CD4-positive, alpha-beta T cell (primary cell): ENCODE data around the gene POU2F3. TPM values are rescaled to one million over a fixed set of nuclear protein-coding genes. Genes with fewer than 3 reads are reported as not detected.

Source experiments
- ATAC-seq: fragments of 200-7000 bp; cut with Tn5 transposase; one replicate; pipeline ENCODE4 v1.10.0; 2022; ENCODE audit warnings: mild to moderate bottlenecking; ENCODE audit not compliant: poor library complexity
- CTCF ChIA-PET: fragments of 350-600 bp; sonication (Branson Sonifier 250); formaldehyde crosslinking; loops from one replicate; lab custom pipeline; 2021; ENCODE audit warnings: antibody characterized with exemption, inconsistent platforms; lab: Charles Lee
- POLR2A ChIA-PET: fragments of 350-600 bp; sonication (Branson Sonifier 250); formaldehyde crosslinking; loops from one replicate; lab custom pipeline; 2021; ENCODE audit warnings: antibody characterized with exemption, inconsistent platforms; lab: Charles Lee
- DNase-seq, 14 experiments: peaks; one replicate each; pipeline ENCODE4 v3.0.0-alpha.2; 2013 to 2020; ENCODE audit warnings: mixed read lengths in 2 of 14
- H3K27ac ChIP-seq, 2 donors: one replicate each; pipeline versions ENCODE4 v1.5.1 to v1.7.0; 2013; ENCODE audit warnings: low read length in 2 of 2, low read depth in 1 of 2, mild to moderate bottlenecking in 1 of 2
- H3K27me3 ChIP-seq, 2 experiments: 1 replicate in 1 of 2; 2 replicates in 1 of 2; pipeline versions ENCODE4 v1.6.1 to v1.7.0; 2013; ENCODE audit warnings: low read length in 2 of 2, control low read depth in 1 of 2, mild to moderate bottlenecking in 1 of 2, moderate library complexity in 1 of 2; ENCODE audit not compliant: insufficient read depth in 2 of 2, control insufficient read depth in 1 of 2
- H3K36me3 ChIP-seq: one replicate; pipeline ENCODE4 v1.6.1; 2013; ENCODE audit warnings: low read length, control low read depth; ENCODE audit not compliant: insufficient read depth
- H3K4me1 ChIP-seq: one replicate; pipeline ENCODE4 v1.6.1; 2013; ENCODE audit warnings: low read length, control low read depth; ENCODE audit not compliant: insufficient read depth
- H3K4me3 ChIP-seq: one replicate; pipeline ENCODE4 v1.5.1; 2013; ENCODE audit warnings: mild to moderate bottlenecking, low read length, moderate library complexity
- H3K9me3 ChIP-seq, 2 experiments: 1 replicate in 1 of 2; 2 replicates in 1 of 2; pipeline versions ENCODE4 v1.6.1 to v1.7.0; 2013; ENCODE audit warnings: low read length in 2 of 2, mild to moderate bottlenecking in 2 of 2, control low read depth in 1 of 2, moderate library complexity in 1 of 2; ENCODE audit not compliant: control insufficient read depth in 1 of 2, insufficient read depth in 1 of 2
- H3K27ac Mint-ChIP-seq: one replicate; pipeline ENCODE4 v1.8.0; 2020; ENCODE audit warnings: mixed read lengths
- H3K27me3 Mint-ChIP-seq: one replicate; pipeline ENCODE4 v1.8.0; 2021; ENCODE audit warnings: mixed read lengths
- H3K36me3 Mint-ChIP-seq: one replicate; pipeline ENCODE4 v1.8.0; 2021; ENCODE audit warnings: low read depth, mixed read lengths
- H3K4me1 Mint-ChIP-seq: one replicate; pipeline ENCODE4 v1.8.0; 2021; ENCODE audit warnings: low read depth, mixed read lengths
- H3K4me3 Mint-ChIP-seq: one replicate; pipeline ENCODE4 v1.8.0; 2020; ENCODE audit warnings: mild to moderate bottlenecking, mixed read lengths
- H3K9me3 Mint-ChIP-seq: one replicate; pipeline ENCODE4 v1.8.0; 2020; ENCODE audit warnings: mixed read lengths
- intact Hi-C, 2 experiments: fragments of 100-400 bp; cut with DNase I in 1 of 2; cut with micrococcal nuclease in 1 of 2; formaldehyde crosslinking; loops; one replicate each; pipeline versions ENCODE4 v1.15.1 to v1.9.0; 2023 to 2025; cut with DNase I, micrococcal nuclease
- total RNA-seq, 174 experiments: library from RNA in 2 of 174; stranded (reverse) in 2 of 174; gene quantifications; one replicate each; pipeline ENCODE4 v1.2.3 and lab custom pipeline; 2021 to 2026
- TF ChIP-seq, protein P1 (sequence below): fragments of 200-600 bp; IDR thresholded peaks from one replicate; pipeline ENCODE4 v1.8.0; 2022; ENCODE audit warnings: antibody characterized with exemption, mild to moderate bottlenecking

Gene POU2F3
- total RNA-seq, 2 experiments from 2014 or later: not detected

GRCh38 chr11:120333801-120334200 is 93.9 kb downstream of the POU2F3 start:
- no peak for ATAC-seq
- Mint-ChIP-seq H3K36me3 (no peaks in the 10 kb centered on the region), H3K4me1 (peaks cover 21% of the 10 kb centered on the region), H3K27ac (no peak overlapping the region), H3K27me3 (peaks cover 65% of the 10 kb centered on the region), H3K4me3 (no peak overlapping the region), H3K9me3 (no peaks in the 10 kb centered on the region)
- no peaks in the 10 kb centered on the region for H3K36me3 ChIP-seq
- DNase-seq: no peak
- ChIA-PET POLR2A (interaction anchor here (1.6 kb wide), 1 partner anchor 352 kb away, joined by 8 read pairs; no protein-coding TSS in a partner anchor), CTCF (interaction anchor here (0.7 to 2.5 kb wide), 5 partner anchors 10 to 861 kb away, joined by 3 to 12 read pairs (median 4); no protein-coding TSS in a partner anchor)
- H3K4me3 ChIP-seq: no peak overlapping the region
- H3K27me3 ChIP-seq: peaks cover 24 to 44% of the 10 kb centered on the region in 2 experiments
- TF ChIP-seq, protein P1, sequence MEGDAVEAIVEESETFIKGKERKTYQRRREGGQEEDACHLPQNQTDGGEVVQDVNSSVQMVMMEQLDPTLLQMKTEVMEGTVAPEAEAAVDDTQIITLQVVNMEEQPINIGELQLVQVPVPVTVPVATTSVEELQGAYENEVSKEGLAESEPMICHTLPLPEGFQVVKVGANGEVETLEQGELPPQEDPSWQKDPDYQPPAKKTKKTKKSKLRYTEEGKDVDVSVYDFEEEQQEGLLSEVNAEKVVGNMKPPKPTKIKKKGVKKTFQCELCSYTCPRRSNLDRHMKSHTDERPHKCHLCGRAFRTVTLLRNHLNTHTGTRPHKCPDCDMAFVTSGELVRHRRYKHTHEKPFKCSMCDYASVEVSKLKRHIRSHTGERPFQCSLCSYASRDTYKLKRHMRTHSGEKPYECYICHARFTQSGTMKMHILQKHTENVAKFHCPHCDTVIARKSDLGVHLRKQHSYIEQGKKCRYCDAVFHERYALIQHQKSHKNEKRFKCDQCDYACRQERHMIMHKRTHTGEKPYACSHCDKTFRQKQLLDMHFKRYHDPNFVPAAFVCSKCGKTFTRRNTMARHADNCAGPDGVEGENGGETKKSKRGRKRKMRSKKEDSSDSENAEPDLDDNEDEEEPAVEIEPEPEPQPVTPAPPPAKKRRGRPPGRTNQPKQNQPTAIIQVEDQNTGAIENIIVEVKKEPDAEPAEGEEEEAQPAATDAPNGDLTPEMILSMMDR: no peak
- intact Hi-C loops: loop anchor here (2.0 to 10.0 kb wide), 6 partner anchors 178 to 859 kb away; partner anchors contain the start of gene GRIK4 (in 1 of the 2)
- H3K9me3 ChIP-seq: peaks cover 0 to 4% of the 10 kb centered on the region in 2 experiments
- peaks cover 22% of the 10 kb centered on the region for H3K4me1 ChIP-seq
- no peak overlapping the region for H3K27ac ChIP-seq

- Histone ChIP-seq H3K36me3 (no peaks in the 10 kb centered on the region), H3K9me3 (peaks cover 0 to 4% of the 10 kb centered on the region in 2 experiments), H3K4me1 (peaks cover 23% of the 10 kb centered on the region), H3K27ac (no peak overlapping the region), H3K27me3 (peaks cover 26 to 44% of the 10 kb centered on the region in 2 experiments), H3K4me3 (no peak overlapping the region)
- CTCF ChIA-PET: interaction anchor here (0.7 to 2.5 kb wide), 5 partner anchors 9 to 860 kb away, joined by 3 to 12 read pairs (median 4); no protein-coding TSS in a partner anchor
- Mint-ChIP-seq H3K27ac (no peak overlapping the region), H3K4me1 (peaks cover 23% of the 10 kb centered on the region), H3K27me3 (peaks cover 67% of the 10 kb centered on the region), H3K36me3 (no peaks in the 10 kb centered on the region), H3K4me3 (no peak overlapping the region), H3K9me3 (no peaks in the 10 kb centered on the region)
- POLR2A ChIA-PET: interaction anchor here (1.6 kb wide), 1 partner anchor 351 kb away, joined by 8 read pairs; no protein-coding TSS in a partner anchor
- intact Hi-C loops: loop anchor here (2.0 to 10.0 kb wide), 5 partner anchors 178 to 778 kb away; partner anchors contain the start of gene GRIK4 (in 1 of the 2)
- DNase-seq (no peak), ATAC-seq (no peak)
- TF ChIP-seq, protein P1: no peak
These were observed 94.4 kb downstream of the POU2F3 start for GRCh38 chr11:120334332-120334731.

- Histone ChIP-seq H3K9me3 (peaks cover 0 to 4% of the 10 kb centered on the region in 2 experiments), H3K27me3 (peaks cover 30 to 44% of the 10 kb centered on the region in 2 experiments), H3K4me1 (peaks cover 26% of the 10 kb centered on the region), H3K27ac (no peak overlapping the region), H3K36me3 (no peaks in the 10 kb centered on the region), H3K4me3 (peak overlapping the region; percentile 77)
- intact Hi-C loops: loop anchor here (1.0 to 10.0 kb wide), 8 partner anchors 9 to 777 kb away; partner anchors contain the start of gene GRIK4 (in 1 of the 2)
- DNase-seq (peak in 12 of 14 experiments; percentile 5 to 85 (median 44)), ATAC-seq (peak; percentile 52)
- Mint-ChIP-seq H3K27me3 (peaks cover 67% of the 10 kb centered on the region), H3K36me3 (no peaks in the 10 kb centered on the region), H3K4me1 (peaks cover 30% of the 10 kb centered on the region), H3K9me3 (no peaks in the 10 kb centered on the region), H3K27ac (no peak overlapping the region), H3K4me3 (peak overlapping the region; percentile 87)
- ChIA-PET POLR2A (interaction anchor here (1.6 kb wide), 1 partner anchor 350 kb away, joined by 8 read pairs; no protein-coding TSS in a partner anchor), CTCF (interaction anchor here (1.2 to 2.5 kb wide), 4 partner anchors 9 to 860 kb away, joined by 3 to 12 read pairs (median 4); no protein-coding TSS in a partner anchor)
- TF ChIP-seq, protein P1: peak; percentile 73
These were observed 95.0 kb downstream of the POU2F3 start for GRCh38 chr11:120334894-120335462.
